A549 (cell line): Measurements from ENCODE around the gene DNM1. TPM values are rescaled to one million over a fixed set of nuclear protein-coding genes. Genes with fewer than 3 reads are reported as not detected.

Source experiments
- ATAC-seq, 2 experiments: fragments of 200-7000 bp in 1 of 2; fragments of >200 bp in 1 of 2; cut with Nextera tagmentation in 1 of 2; cut with Tn5 transposase in 1 of 2; 3 replicates each; pipeline versions ENCODE4 v1.8.0 to v1.9.1; 2018 to 2020; ENCODE audit warnings: mild to moderate bottlenecking in 1 of 2, moderate library complexity in 1 of 2
- CTCF ChIA-PET: fragments of 300-600 bp; sonication (Branson Sonifier 250); formaldehyde crosslinking; extraction: SDS; loops from one replicate; lab custom pipeline; 2021; ENCODE audit warnings: antibody characterized with exemption, inconsistent platforms; lab: Yijun Ruan, JAX
- POLR2A ChIA-PET: fragments of 350-600 bp; formaldehyde crosslinking; extraction: SDS; loops from one replicate; lab custom pipeline; 2021; ENCODE audit warnings: antibody characterized with exemption, inconsistent platforms; lab: Yijun Ruan, JAX
- DNase-seq, 2 experiments: peaks; one replicate each; pipeline versions ENCODE4 v3.0.0 to v3.0.0-alpha.2; 2011 to 2016; ENCODE audit warnings: low read depth in 1 of 2, low spot score in 1 of 2
- FAIRE-seq: peaks from 2 replicates; lab custom pipeline; 2011; peaks lifted over from hg19 to GRCh38; lab: Jason Lieb, UNC
- H3K27ac ChIP-seq, 2 experiments: fragments of >200 bp; sonication (Bioruptor Twin); formaldehyde crosslinking; 3 replicates each; pipeline ENCODE4 v1.5.1; 2016 to 2017
- H3K4me1 ChIP-seq: fragments of >200 bp; sonication (Bioruptor Twin); formaldehyde crosslinking; 3 replicates; pipeline ENCODE4 v1.6.1; 2016
- H3K4me2 ChIP-seq: fragments of >200 bp; sonication (Bioruptor Twin); formaldehyde crosslinking; 3 replicates; pipeline ENCODE4 v1.6.1; 2016
- H3K4me3 ChIP-seq: fragments of >200 bp; sonication (Bioruptor Twin); formaldehyde crosslinking; 3 replicates; pipeline ENCODE4 v1.5.1; 2016
- H3K9me3 ChIP-seq: fragments of >200 bp; sonication (Bioruptor Twin); formaldehyde crosslinking; 3 replicates; pipeline ENCODE4 v1.6.1; 2016
- BCL3 ChIP-seq: fragments of >200 bp; sonication (Bioruptor Twin); formaldehyde crosslinking; IDR thresholded peaks from 3 replicates; pipeline ENCODE4 v1.6.1; 2016
- CBX2 ChIP-seq: fragments of 200-600 bp; sonication (generic); IDR thresholded peaks from 2 replicates; pipeline ENCODE4 v1.6.1; 2016; ENCODE audit warnings: low read depth, mild to moderate bottlenecking, borderline replicate concordance
- CBX8 ChIP-seq: fragments of 200-600 bp; sonication (generic); IDR thresholded peaks from 2 replicates; pipeline ENCODE4 v1.6.1; 2016
- CEBPB ChIP-seq, 2 experiments: fragments of >200 bp in 1 of 2; sonication (Bioruptor Twin) in 1 of 2; formaldehyde crosslinking in 1 of 2; IDR thresholded peaks; 2 replicates each; pipeline ENCODE4 v1.6.1; 2012 to 2016
- CHD2 ChIP-seq: fragments of 150-350 bp; IDR thresholded peaks from 2 replicates; pipeline ENCODE4 v1.6.1; 2014; ENCODE audit warnings: low read length; ENCODE audit not compliant: partially characterized antibody
- E2F6 ChIP-seq: IDR thresholded peaks from 2 replicates; pipeline ENCODE4 v1.6.1; 2012; ENCODE audit warnings: low read depth, borderline replicate concordance
- EHF ChIP-seq: fragments of 250-450 bp; sonication (Bioruptor Pico); IDR thresholded peaks from 2 replicates; pipeline ENCODE4 v1.5.0; 2020; ENCODE audit warnings: mild to moderate bottlenecking
- EP300 ChIP-seq, 2 experiments: fragments of >200 bp; sonication (Bioruptor Twin); formaldehyde crosslinking; IDR thresholded peaks; 2 replicates in 1 of 2; 3 replicates in 1 of 2; pipeline ENCODE4 v1.6.1; 2016 to 2017
- ESRRA ChIP-seq: fragments of 150-350 bp; IDR thresholded peaks from 2 replicates; pipeline ENCODE4 v1.6.1; 2014; ENCODE audit warnings: mild to moderate bottlenecking, low read length, borderline replicate concordance
- FOSB ChIP-seq: fragments of 250-450 bp; sonication (Bioruptor Pico); IDR thresholded peaks from 2 replicates; pipeline ENCODE4 v1.5.0; 2020; ENCODE audit warnings: mild to moderate bottlenecking, moderate library complexity
- FOSL2 ChIP-seq, 2 experiments: fragments of 450-650 bp in 1 of 2; fragments of >200 bp in 1 of 2; sonication (Bioruptor Twin) in 1 of 2; formaldehyde crosslinking; IDR thresholded peaks; 2 replicates each; pipeline versions ENCODE4 v1.5.0 to v1.6.1; 2016 to 2020; ENCODE audit warnings: mild to moderate bottlenecking in 1 of 2, moderate library complexity in 1 of 2
- FOXS1 ChIP-seq: fragments of 250-450 bp; sonication (Bioruptor Pico); IDR thresholded peaks from 2 replicates; pipeline ENCODE4 v1.5.0; 2020; ENCODE audit warnings: mild to moderate bottlenecking, moderate library complexity
- GATA3 ChIP-seq: IDR thresholded peaks from 2 replicates; pipeline ENCODE4 v1.6.1; 2012; ENCODE audit warnings: borderline replicate concordance
- HDAC2 ChIP-seq: fragments of 200-600 bp; sonication (generic); IDR thresholded peaks from 2 replicates; pipeline ENCODE4 v1.6.1; 2016
- HEYL ChIP-seq: fragments of 250-450 bp; sonication (Bioruptor Pico); IDR thresholded peaks from 2 replicates; pipeline ENCODE4 v1.8.0; 2021; ENCODE audit warnings: mild to moderate bottlenecking, moderate library complexity
- JUN ChIP-seq, 2 experiments: fragments of >200 bp; sonication (Bioruptor Twin); formaldehyde crosslinking; IDR thresholded peaks; 2 replicates in 1 of 2; 3 replicates in 1 of 2; pipeline ENCODE4 v1.6.1; 2016 to 2017
- JUNB ChIP-seq: fragments of >200 bp; sonication (Bioruptor Twin); formaldehyde crosslinking; IDR thresholded peaks from 2 replicates; pipeline ENCODE4 v1.6.1; 2016
- KDM5A ChIP-seq: fragments of 200-600 bp; sonication (generic); IDR thresholded peaks from 2 replicates; pipeline ENCODE4 v1.6.1; 2016; ENCODE audit warnings: antibody characterized with exemption, mild to moderate bottlenecking
- MAFK ChIP-seq: fragments of 450-650 bp; IDR thresholded peaks from 2 replicates; pipeline ENCODE4 v1.6.1; 2014; ENCODE audit not compliant: partially characterized antibody
- MAZ ChIP-seq: fragments of 150-350 bp; IDR thresholded peaks from 2 replicates; pipeline ENCODE4 v1.6.1; 2014; ENCODE audit warnings: antibody characterized with exemption, low read depth, low read length, borderline replicate concordance
- PHF8 ChIP-seq: fragments of 200-600 bp; sonication (generic); IDR thresholded peaks from 2 replicates; pipeline ENCODE4 v1.6.1; 2016; ENCODE audit warnings: low read depth, mild to moderate bottlenecking, antibody characterized with exemption, moderate library complexity, borderline replicate concordance
- POLR2A ChIP-seq: IDR thresholded peaks from 2 replicates; pipeline ENCODE4 v1.6.1; 2012; ENCODE audit warnings: mild to moderate bottlenecking, low read length
- POLR2AphosphoS2 ChIP-seq: conservative IDR thresholded peaks from 2 replicates; pipeline ENCODE4 v1.6.1; 2012; ENCODE audit warnings: low read length, improper control_type of control experiment, inconsistent platforms
- RARB ChIP-seq: fragments of 250-450 bp; sonication (Bioruptor Pico); IDR thresholded peaks from 2 replicates; pipeline ENCODE4 v1.8.0; 2021; ENCODE audit warnings: mild to moderate bottlenecking, moderate library complexity
- REST ChIP-seq: fragments of 200-600 bp; sonication (generic); IDR thresholded peaks from 2 replicates; pipeline ENCODE4 v1.6.1; 2016; ENCODE audit warnings: antibody characterized with exemption, mild to moderate bottlenecking, moderate library complexity
- RFX5 ChIP-seq: fragments of 450-650 bp; IDR thresholded peaks from 2 replicates; pipeline ENCODE4 v1.7.1; 2014; ENCODE audit warnings: antibody characterized with exemption, mild to moderate bottlenecking, moderate library complexity
- TP53 ChIP-seq: fragments of 250-450 bp; sonication (Bioruptor Pico); IDR thresholded peaks from 2 replicates; pipeline ENCODE4 v1.5.0; 2021; ENCODE audit warnings: mild to moderate bottlenecking, moderate library complexity
- ZC3H11A ChIP-seq: fragments of 450-650 bp; IDR thresholded peaks from 2 replicates; pipeline ENCODE4 v1.6.1; 2014; ENCODE audit warnings: antibody characterized with exemption, mild to moderate bottlenecking
- ZNF302 ChIP-seq: fragments of 250-450 bp; sonication (Bioruptor Pico); IDR thresholded peaks from 2 replicates; pipeline ENCODE4 v1.9.0; 2021; ENCODE audit warnings: inconsistent platforms, mild to moderate bottlenecking, moderate library complexity
- ZSCAN20 ChIP-seq: fragments of 250-450 bp; sonication (Bioruptor Pico); IDR thresholded peaks from 2 replicates; pipeline ENCODE4 v1.8.0; 2022; ENCODE audit warnings: mild to moderate bottlenecking, moderate library complexity
- WGBS: methylation state at CpG from one replicate; pipeline ENCODE4 v1.1.6; 2017; ENCODE audit errors: missing lambda C conversion rate; 5-methylcytosine and 5-hydroxymethylcytosine counted together
- polyA plus RNA-seq, 4 experiments: library from polyadenylated mRNA; depleted of rRNA in 3 of 4; stranded (reverse); fragments of >200 nt; fragmentation: RNase III in 1 of 4; extraction: RNeasy Plus Mini Kit Qiagen cat#74134 plus additional on column Dnase treatment in 1 of 4; gene quantifications; 2 replicates in 3 of 4; 3 replicates in 1 of 4; pipeline ENCODE4 v1.2.3, GENCODE V29; 2011 to 2017

Gene DNM1
- polyA plus RNA-seq, 2 of the 4 experiments (the other 2 are of a cell fraction) = 60.2 to 139 TPM

GRCh38 chr9:128285033-128285784, 82.0 kb downstream of the DNM1 start:
- Histone ChIP-seq H3K9me3 (no peaks in the 10 kb centered on the region), H3K4me3 (no peak overlapping the region), H3K27ac (no peak overlapping the region), H3K4me1 (no peaks in the 10 kb centered on the region), H3K4me2 (no peak overlapping the region)
- DNase-seq = no peak
- CTCF ChIA-PET = interaction anchor here (0.8 to 17.8 kb wide), 5 partner anchors 11 to 351 kb away, joined by 3 to 206 read pairs (median 5); no protein-coding TSS in a partner anchor
- POLR2A ChIA-PET = interaction anchor here (3.7 kb wide), 1 partner anchor 9 kb away, joined by 19 read pairs; the partner anchor contains the start of genes GOLGA2 and SWI5
- ATAC-seq = peak; percentile 31 to 64; a peak in 3 of 6 replicates
- no peak for FAIRE-seq
- TF ChIP-seq JUNB (no peak), FOSB (CRISPR knock-in tag) (no peak), HEYL (no peak), PHF8 (no peak)
- 85% methylated on average over 10 of the region's 12 CpGs for WGBS

GRCh38 chr9:128286440-128286839, 83.3 kb downstream of the DNM1 start:
- POLR2A ChIA-PET = interaction anchor here (3.7 kb wide), 1 partner anchor 11 kb away, joined by 19 read pairs; the partner anchor contains the start of genes GOLGA2 and SWI5
- ATAC-seq = no peak
- no peak overlapping the region for H3K4me2 ChIP-seq
- CTCF ChIA-PET = interaction anchor here (1.0 to 17.8 kb wide), 4 partner anchors 10 to 81 kb away, joined by 3 to 206 read pairs (median 30); no protein-coding TSS in a partner anchor
- TF ChIP-seq ZNF302 (CRISPR knock-in tag) = no peak
- TF ChIP-seq EHF = no peak
- no peak for TF ChIP-seq CBX8
- TF ChIP-seq MAFK = no peak
- TF ChIP-seq KDM5A = no peak
- TF ChIP-seq HDAC2 = no peak
- no peak for TF ChIP-seq EP300 (IDR thresholded peaks at IDR 0.05)
- no peak for TF ChIP-seq TP53 (CRISPR knock-in tag)
- TF ChIP-seq FOSB (CRISPR knock-in tag) = no peak
- no peak for TF ChIP-seq JUNB
- no peak for TF ChIP-seq RFX5
- TF ChIP-seq CEBPB (IDR thresholded peaks at IDR 0.05) = no peak
- no peak for TF ChIP-seq GATA3
- TF ChIP-seq RARB = no peak
- TF ChIP-seq ESRRA = no peak
- TF ChIP-seq FOXS1 (CRISPR knock-in tag) = no peak
- TF ChIP-seq JUN (IDR thresholded peaks at IDR 0.05) = no peak
- TF ChIP-seq POLR2A = no peak
- no peak for TF ChIP-seq POLR2AphosphoS2
- no peaks in the 10 kb centered on the region for H3K4me1 ChIP-seq
- no peak for DNase-seq
- FAIRE-seq = no peak
- H3K9me3 ChIP-seq = no peaks in the 10 kb centered on the region
- H3K4me3 ChIP-seq = no peak overlapping the region
- WGBS = 89% methylated on average over 6 of the region's 6 CpGs
- H3K27ac ChIP-seq = no peak overlapping the region

- no peaks in the 10 kb centered on the region for H3K9me3 ChIP-seq
- peak; percentile 36 to 60; a peak in 4 of 6 replicates for ATAC-seq
- 72% methylated on average over 11 of the region's 11 CpGs for WGBS
- FAIRE-seq = no peak
- CTCF ChIA-PET = interaction anchor here (0.8 to 17.8 kb wide), 7 partner anchors 8 to 150 kb away, joined by 3 to 206 read pairs (median 5); no protein-coding TSS in a partner anchor
- TF ChIP-seq BCL3 (no peak), CHD2 (no peak), MAZ (no peak), FOSL2 (IDR thresholded peaks at IDR 0.05) (no peak), FOSL2 (CRISPR knock-in tag; IDR thresholded peaks at IDR 0.05) (no peak), POLR2A (no peak), ZSCAN20 (no peak), ZC3H11A (no peak), E2F6 (no peak), REST (no peak), CBX2 (no peak)
- TF ChIP-seq, all 56 proteins: peak for 0
- no peaks in the 10 kb centered on the region for H3K4me1 ChIP-seq
- POLR2A ChIA-PET = interaction anchor here (0.5 to 3.7 kb wide), 2 partner anchors 13 to 20 kb away, joined by 3 to 19 read pairs; partner anchors contain the start of genes GOLGA2 and SWI5
- H3K4me2 ChIP-seq = no peak overlapping the region
- no peak overlapping the region for H3K4me3 ChIP-seq
- DNase-seq = no peak
- H3K27ac ChIP-seq = no peak overlapping the region
Observed at GRCh38 chr9:128288273-128289004, 85.3 kb downstream of the DNM1 start.
